Skeletal muscle satellite cell (primary cell): ENCODE results near the gene RAB7B.
"Not testable (repeated sequence)": the region's sequence is repeated elsewhere in the genome, so short reads cannot be mapped to it uniquely, and the experiment has no call there.

Source experiments
- H3K27me3 ChIP-seq: 2 replicates; pipeline ENCODE4 v1.7.0; 2013; ENCODE audit warnings: low read length; ENCODE audit not compliant: control insufficient read depth, insufficient read depth
- H3K36me3 ChIP-seq: 2 replicates; pipeline ENCODE4 v1.7.0; 2013; ENCODE audit warnings: mild to moderate bottlenecking, control low read depth, low read length; ENCODE audit not compliant: insufficient read depth
- H3K4me1 ChIP-seq: 2 replicates; pipeline ENCODE4 v1.7.0; 2013; ENCODE audit warnings: low read length; ENCODE audit not compliant: control insufficient read depth, insufficient read depth
- H3K4me2 ChIP-seq: 2 replicates; pipeline ENCODE4 v1.7.0; 2013; ENCODE audit warnings: mild to moderate bottlenecking, low read length
- H3K4me3 ChIP-seq: 2 replicates; pipeline ENCODE4 v1.7.0; 2013; ENCODE audit warnings: low read length
- H3K9ac ChIP-seq: 2 replicates; pipeline ENCODE4 v1.7.0; 2013; ENCODE audit warnings: mild to moderate bottlenecking, low read depth, low read length, moderate library complexity
- H3K9me3 ChIP-seq: replicated peaks from 2 replicates; pipeline ENCODE4 v1.7.0; 2013; ENCODE audit warnings: mild to moderate bottlenecking, control low read depth, low read length

Gene RAB7B

GRCh38 chr1:206004826-206005225 lies 1.6 kb upstream of the RAB7B start:
- no peaks in the 10 kb centered on the region for H3K9me3 ChIP-seq
- H3K4me2 ChIP-seq: no peak overlapping the region
- peaks cover 7% of the 10 kb centered on the region for H3K27me3 ChIP-seq
- H3K36me3 ChIP-seq: no peaks in the 10 kb centered on the region
- peaks cover 40% of the 10 kb centered on the region for H3K4me1 ChIP-seq
- H3K9ac ChIP-seq: no peak overlapping the region
- no peak overlapping the region for H3K4me3 ChIP-seq

- Histone ChIP-seq H3K4me3 (peak overlapping the region; percentile 77), H3K4me2 (peak overlapping the region; percentile 94), H3K9ac (peak overlapping the region; percentile 71), H3K4me1 (peaks cover 40% of the 10 kb centered on the region), H3K36me3 (no peaks in the 10 kb centered on the region), H3K9me3 (no peaks in the 10 kb centered on the region), H3K27me3 (peaks cover 7% of the 10 kb centered on the region)
Measured at GRCh38 chr1:206003854-206004800, 932 bp upstream of the RAB7B start.

GRCh38 chr1:206002160-206002559 lies 1.0 kb downstream of the RAB7B start:
- peak overlapping the region; percentile 94 for H3K4me2 ChIP-seq
- H3K9me3 ChIP-seq: no peaks in the 10 kb centered on the region
- H3K36me3 ChIP-seq: no peaks in the 10 kb centered on the region
- H3K27me3 ChIP-seq: peaks cover 7% of the 10 kb centered on the region
- peaks cover 44% of the 10 kb centered on the region for H3K4me1 ChIP-seq
- peak overlapping the region; percentile 71 for H3K9ac ChIP-seq
- H3K4me3 ChIP-seq: peak overlapping the region; percentile 77

GRCh38 chr1:206001476-206001888 lies 1.7 kb downstream of the RAB7B start:
- H3K9ac ChIP-seq: peak overlapping the region; percentile 29
- H3K36me3 ChIP-seq: no peaks in the 10 kb centered on the region
- peaks cover 7% of the 10 kb centered on the region for H3K27me3 ChIP-seq
- H3K4me2 ChIP-seq: peak overlapping the region; percentile 94
- peaks cover 44% of the 10 kb centered on the region for H3K4me1 ChIP-seq
- no peaks in the 10 kb centered on the region for H3K9me3 ChIP-seq
- H3K4me3 ChIP-seq: peak overlapping the region; percentile 77

- H3K36me3 ChIP-seq: no peaks in the 10 kb centered on the region
- H3K4me1 ChIP-seq: peaks cover 44% of the 10 kb centered on the region
- peak overlapping the region; percentile 79 for H3K4me2 ChIP-seq
- H3K27me3 ChIP-seq: peaks cover 2% of the 10 kb centered on the region
- peak overlapping the region; percentile 61 for H3K4me3 ChIP-seq
- H3K9ac ChIP-seq: peak overlapping the region; percentile 65
- no peaks in the 10 kb centered on the region for H3K9me3 ChIP-seq
Measured at GRCh38 chr1:206000641-206001339, 2.4 kb downstream of the RAB7B start.

- Histone ChIP-seq H3K27me3 (no peaks in the 10 kb centered on the region), H3K4me2 (no peak overlapping the region), H3K36me3 (peaks cover 8% of the 10 kb centered on the region), H3K9ac (no peak overlapping the region), H3K9me3 (no peaks in the 10 kb centered on the region), H3K4me3 (no peak overlapping the region), H3K4me1 (peaks cover 37% of the 10 kb centered on the region)
Measured at GRCh38 chr1:205998457-205999241, 4.5 kb downstream of the RAB7B start.

GRCh38 chr1:205996641-205997040 lies 6.6 kb downstream of the RAB7B start:
- H3K4me3 ChIP-seq, H3K9ac ChIP-seq, H3K4me2 ChIP-seq, H3K27me3 ChIP-seq, H3K9me3 ChIP-seq: not testable (repeated sequence)
- Histone ChIP-seq H3K4me1 (peaks cover 18% of the 10 kb centered on the region), H3K36me3 (peaks cover 26% of the 10 kb centered on the region)

- Histone ChIP-seq H3K9ac (no peak overlapping the region), H3K36me3 (peaks cover 26% of the 10 kb centered on the region), H3K4me1 (peaks cover 12% of the 10 kb centered on the region), H3K9me3 (no peaks in the 10 kb centered on the region), H3K27me3 (no peaks in the 10 kb centered on the region), H3K4me3 (no peak overlapping the region), H3K4me2 (no peak overlapping the region)
Measured at GRCh38 chr1:205994346-205994745, 8.8 kb downstream of the RAB7B start.

- Histone ChIP-seq H3K27me3 (no peaks in the 10 kb centered on the region), H3K9ac (no peak overlapping the region), H3K4me3 (no peak overlapping the region), H3K4me1 (peaks cover 9% of the 10 kb centered on the region), H3K4me2 (no peak overlapping the region), H3K9me3 (no peaks in the 10 kb centered on the region), H3K36me3 (peaks cover 26% of the 10 kb centered on the region)
Measured at GRCh38 chr1:205993068-205993467, 10.1 kb downstream of the RAB7B start.

- H3K27me3 ChIP-seq: no peaks in the 10 kb centered on the region
- H3K4me2 ChIP-seq: no peak overlapping the region
- peaks cover 26% of the 10 kb centered on the region for H3K36me3 ChIP-seq
- no peak overlapping the region for H3K9ac ChIP-seq
- no peak overlapping the region for H3K4me3 ChIP-seq
- no peaks in the 10 kb centered on the region for H3K9me3 ChIP-seq
- peaks cover 9% of the 10 kb centered on the region for H3K4me1 ChIP-seq
Measured at GRCh38 chr1:205992218-205992882, 10.8 kb downstream of the RAB7B start.

GRCh38 chr1:205991237-205991636 lies 12.0 kb downstream of the RAB7B start:
- no peaks in the 10 kb centered on the region for H3K27me3 ChIP-seq
- peaks cover 26% of the 10 kb centered on the region for H3K36me3 ChIP-seq
- H3K4me3 ChIP-seq: no peak overlapping the region
- H3K9ac ChIP-seq: no peak overlapping the region
- H3K9me3 ChIP-seq: no peaks in the 10 kb centered on the region
- peaks cover 9% of the 10 kb centered on the region for H3K4me1 ChIP-seq
- no peak overlapping the region for H3K4me2 ChIP-seq
